Measurements from ENCODE around the gene MAP4.
"Not testable (repeated sequence)": the region's sequence is repeated elsewhere in the genome, so short reads cannot be mapped to it uniquely, and the experiment has no call there.

The MAP4 gene

DNA sequence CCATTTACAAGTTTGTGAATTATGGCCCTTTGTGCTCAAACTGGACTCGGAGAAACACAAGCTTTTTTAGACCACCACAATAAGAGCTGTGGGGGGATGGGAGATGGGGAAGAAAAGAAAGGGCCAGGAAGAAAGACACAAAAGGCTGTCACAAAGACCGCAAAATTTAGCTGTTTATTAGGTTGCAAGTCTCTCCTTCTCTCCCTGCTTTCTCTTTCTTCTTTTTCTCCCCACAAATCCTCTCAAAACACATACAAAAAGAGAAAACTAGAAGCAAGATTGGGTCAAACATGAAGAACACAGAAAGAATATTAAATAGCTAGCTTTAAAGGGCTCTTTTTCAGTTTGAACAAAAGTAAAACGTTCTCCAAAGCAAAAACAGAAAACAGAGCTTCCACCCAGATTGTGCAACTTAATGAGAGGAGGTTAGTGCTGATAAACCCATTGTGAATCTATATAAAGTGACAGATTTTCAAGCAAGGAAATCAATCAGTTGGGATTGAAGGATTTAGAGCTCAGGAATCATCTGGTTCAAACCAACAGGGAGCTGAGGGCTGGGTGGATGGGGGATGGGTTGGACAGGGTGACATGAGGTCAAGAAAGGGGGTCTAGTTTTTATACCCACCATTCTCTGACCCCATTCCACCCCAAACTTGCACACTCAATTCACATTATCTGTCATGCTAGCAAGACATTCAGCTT is 125.9 kb downstream of the MAP4 start:
- H3K9ac ChIP-seq (ENCODE audit: low read depth, low read length), result peak overlapping the region; percentile 73
- peaks cover 12% of the 10 kb centered on the region for H3K36me3 ChIP-seq (ENCODE audit: insufficient read depth, low read depth, low read length)
- no peaks in the 10 kb centered on the region for H3K9me3 ChIP-seq (ENCODE audit: insufficient read depth, low read depth, low read length)
- H3K27me3 ChIP-seq (ENCODE audit: insufficient read depth, low read length), result no peaks in the 10 kb centered on the region
- H3K4me3 ChIP-seq (ENCODE audit: low read length), result peak overlapping the region; percentile 34
- H3K27ac ChIP-seq (ENCODE audit: low read length), result peak overlapping the region; percentile 69
- peaks cover 42% of the 10 kb centered on the region; the same call in 1 of the 2 replicates for H3K4me1 ChIP-seq (ENCODE audit: insufficient read depth, low read length)

GRCh38 chr3:47888986-47889757 is 127.0 kb downstream of the MAP4 start:
- Histone ChIP-seq H3K4me3 (ENCODE audit: low read length) (no peak overlapping the region), H3K36me3 (ENCODE audit: insufficient read depth, low read depth, low read length) (peaks cover 19% of the 10 kb centered on the region), H3K9ac (ENCODE audit: low read depth, low read length) (peak overlapping the region; percentile 73; the same call in 1 of the 2 replicates), H3K9me3 (ENCODE audit: insufficient read depth, low read depth, low read length) (no peaks in the 10 kb centered on the region), H3K27me3 (ENCODE audit: insufficient read depth, low read length) (no peaks in the 10 kb centered on the region), H3K27ac (ENCODE audit: low read length) (peak overlapping the region; percentile 14), H3K4me1 (ENCODE audit: insufficient read depth, low read length) (peaks cover 42% of the 10 kb centered on the region; the same call in 1 of the 2 replicates)

GRCh38 chr3:47887991-47888390 is 128.2 kb downstream of the MAP4 start:
- not testable (repeated sequence) for H3K4me3 ChIP-seq (ENCODE audit: low read length); H3K27ac ChIP-seq (ENCODE audit: low read length); H3K9me3 ChIP-seq (ENCODE audit: insufficient read depth, low read depth, low read length); H3K27me3 ChIP-seq (ENCODE audit: insufficient read depth, low read length); H3K9ac ChIP-seq (ENCODE audit: low read depth, low read length)
- H3K4me1 ChIP-seq (ENCODE audit: insufficient read depth, low read length), result peaks cover 32% of the 10 kb centered on the region; the same call in 1 of the 2 replicates
- H3K36me3 ChIP-seq (ENCODE audit: insufficient read depth, low read depth, low read length), result peaks cover 19% of the 10 kb centered on the region

- H3K4me1 ChIP-seq (ENCODE audit: insufficient read depth, low read length), result peaks cover 8% of the 10 kb centered on the region; the same call in 1 of the 2 replicates
- H3K27ac ChIP-seq (ENCODE audit: low read length), result no peak overlapping the region
- H3K4me3 ChIP-seq (ENCODE audit: low read length), result no peak overlapping the region
- no peak overlapping the region for H3K9ac ChIP-seq (ENCODE audit: low read depth, low read length)
- H3K27me3 ChIP-seq (ENCODE audit: insufficient read depth, low read length), result no peaks in the 10 kb centered on the region
- H3K9me3 ChIP-seq (ENCODE audit: insufficient read depth, low read depth, low read length), result no peaks in the 10 kb centered on the region
- H3K36me3 ChIP-seq (ENCODE audit: insufficient read depth, low read depth, low read length), result peaks cover 25% of the 10 kb centered on the region
These were observed 131.0 kb downstream of the MAP4 start for GRCh38 chr3:47885168-47885567.

DNA sequence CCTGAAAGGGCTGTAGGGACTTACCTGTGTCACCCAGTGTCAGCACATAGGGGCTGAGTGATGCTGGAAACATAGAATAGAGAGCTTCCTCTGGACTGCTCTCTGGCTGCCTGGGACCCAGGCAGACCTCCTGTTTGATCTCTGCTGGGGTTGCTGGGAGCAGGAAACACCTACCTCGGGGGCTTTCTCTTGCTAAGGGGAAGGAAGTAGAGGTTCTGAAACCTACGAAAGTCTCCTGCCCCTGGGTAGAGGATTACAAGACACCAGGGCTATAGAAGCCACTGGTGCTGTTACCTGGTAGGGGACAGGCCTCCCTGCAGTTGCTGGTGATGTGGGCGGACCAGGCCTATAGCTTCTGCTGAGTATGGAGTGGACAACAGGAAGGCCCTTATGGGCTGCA is 131.6 kb downstream of the MAP4 start:
- no peaks in the 10 kb centered on the region for H3K27me3 ChIP-seq (ENCODE audit: insufficient read depth, low read length)
- peaks cover 4% of the 10 kb centered on the region; the same call in 1 of the 2 replicates for H3K4me1 ChIP-seq (ENCODE audit: insufficient read depth, low read length)
- H3K36me3 ChIP-seq (ENCODE audit: insufficient read depth, low read depth, low read length), result peaks cover 24% of the 10 kb centered on the region
- no peak overlapping the region for H3K4me3 ChIP-seq (ENCODE audit: low read length)
- no peak overlapping the region for H3K9ac ChIP-seq (ENCODE audit: low read depth, low read length)
- H3K9me3 ChIP-seq (ENCODE audit: insufficient read depth, low read depth, low read length), result no peaks in the 10 kb centered on the region
- no peak overlapping the region for H3K27ac ChIP-seq (ENCODE audit: low read length)

DNA sequence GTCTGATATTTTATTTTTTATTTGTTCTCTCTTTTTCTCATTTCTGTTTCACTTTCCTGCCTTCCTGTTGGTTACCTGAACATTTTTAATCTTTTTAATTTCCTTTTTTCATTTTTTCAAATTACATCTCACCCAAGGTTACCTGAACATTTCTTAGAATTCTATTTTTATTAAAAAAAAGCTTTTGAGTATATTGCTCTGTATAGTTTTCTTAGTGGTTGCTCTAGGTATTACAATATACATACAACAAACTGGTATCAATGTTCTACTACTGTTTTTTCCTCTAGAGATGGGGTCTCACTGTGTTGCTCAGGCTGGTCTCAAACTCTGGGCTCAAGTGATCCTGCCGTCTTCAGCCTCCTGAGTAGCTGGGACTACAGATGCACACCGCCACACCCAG is 133.9 kb downstream of the MAP4 start:
- Histone ChIP-seq H3K4me1 (ENCODE audit: insufficient read depth, low read length) (no peaks in the 10 kb centered on the region), H3K36me3 (ENCODE audit: insufficient read depth, low read depth, low read length) (peaks cover 13% of the 10 kb centered on the region; the same call in 1 of the 2 replicates), H3K4me3 (ENCODE audit: low read length) (no peak overlapping the region), H3K27me3 (ENCODE audit: insufficient read depth, low read length) (no peaks in the 10 kb centered on the region), H3K27ac (ENCODE audit: low read length) (no peak overlapping the region), H3K9ac (ENCODE audit: low read depth, low read length) (no peak overlapping the region), H3K9me3 (ENCODE audit: insufficient read depth, low read depth, low read length) (no peaks in the 10 kb centered on the region)

DNA sequence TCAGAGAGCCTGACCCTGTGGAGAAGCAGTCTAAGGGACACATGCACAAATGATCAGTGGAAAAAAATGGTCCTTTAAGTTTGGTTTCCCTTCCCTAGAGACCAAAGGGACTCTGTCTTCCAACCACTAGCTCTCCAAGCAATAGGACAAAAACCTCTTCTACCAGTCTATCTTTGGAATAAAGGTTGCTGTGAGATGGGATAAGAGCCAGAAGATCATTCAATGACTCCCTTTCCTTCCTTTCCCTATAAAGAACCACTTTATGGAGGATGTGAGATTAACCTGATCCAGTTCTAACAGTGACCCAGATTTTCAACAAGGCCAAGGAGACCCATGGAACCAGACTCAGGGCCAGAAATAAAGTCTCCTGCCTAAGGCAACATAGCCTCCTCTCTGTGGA is 138.5 kb downstream of the MAP4 start:
- Histone ChIP-seq H3K36me3 (ENCODE audit: insufficient read depth, low read depth, low read length) (peaks cover 35% of the 10 kb centered on the region), H3K4me1 (ENCODE audit: insufficient read depth, low read length) (no peaks in the 10 kb centered on the region; the same call in 1 of the 2 replicates), H3K27me3 (ENCODE audit: insufficient read depth, low read length) (no peaks in the 10 kb centered on the region), H3K4me3 (ENCODE audit: low read length) (no peak overlapping the region), H3K9me3 (ENCODE audit: insufficient read depth, low read depth, low read length) (no peaks in the 10 kb centered on the region), H3K9ac (ENCODE audit: low read depth, low read length) (no peak overlapping the region), H3K27ac (ENCODE audit: low read length) (no peak overlapping the region)

DNA sequence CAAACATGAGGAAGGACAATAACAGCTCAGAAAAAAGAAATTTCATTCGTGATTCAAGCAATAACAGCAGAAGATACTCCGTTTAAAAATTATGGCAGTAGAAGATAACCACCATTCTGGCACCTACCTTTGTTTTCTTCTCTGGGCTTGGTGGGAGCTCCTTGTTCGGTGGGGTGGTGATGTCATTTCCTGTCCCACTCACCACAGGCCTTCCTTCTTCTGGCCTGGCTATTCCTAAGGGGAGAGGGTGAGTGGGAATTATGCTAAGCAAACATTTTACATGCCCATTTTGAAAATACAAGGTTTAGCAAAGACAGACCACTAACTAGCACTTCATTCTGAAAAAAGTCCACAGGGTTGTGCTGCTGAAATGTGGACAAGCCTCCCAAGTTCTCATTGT is 138.9 kb downstream of the MAP4 start:
- Histone ChIP-seq H3K4me3 (ENCODE audit: low read length) (no peak overlapping the region), H3K9ac (ENCODE audit: low read depth, low read length) (no peak overlapping the region), H3K36me3 (ENCODE audit: insufficient read depth, low read depth, low read length) (peaks cover 39% of the 10 kb centered on the region), H3K27me3 (ENCODE audit: insufficient read depth, low read length) (no peaks in the 10 kb centered on the region), H3K27ac (ENCODE audit: low read length) (no peak overlapping the region), H3K9me3 (ENCODE audit: insufficient read depth, low read depth, low read length) (no peaks in the 10 kb centered on the region), H3K4me1 (ENCODE audit: insufficient read depth, low read length) (no peaks in the 10 kb centered on the region; the same call in 1 of the 2 replicates)

DNA sequence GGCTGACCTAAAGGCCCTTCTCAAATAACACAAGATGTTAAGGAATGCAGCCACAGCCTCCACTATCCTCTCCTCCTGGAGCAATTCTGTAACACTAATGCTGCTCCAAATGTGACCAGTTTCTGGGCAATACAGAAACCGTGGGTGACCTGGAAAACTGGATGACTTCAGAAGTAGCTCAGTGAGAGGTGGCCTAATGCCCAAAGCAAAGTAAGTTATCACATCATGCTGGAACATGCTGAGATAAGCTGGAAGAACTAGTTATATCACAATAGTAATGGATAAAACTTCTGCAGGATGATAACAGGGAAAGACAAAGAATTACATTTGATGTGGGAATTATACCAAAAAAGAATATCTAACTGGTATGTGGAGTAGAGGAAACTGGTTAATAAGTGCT is 141.3 kb downstream of the MAP4 start:
- no peaks in the 10 kb centered on the region; the same call in 1 of the 2 replicates for H3K4me1 ChIP-seq (ENCODE audit: insufficient read depth, low read length)
- H3K9ac ChIP-seq (ENCODE audit: low read depth, low read length), result no peak overlapping the region
- H3K36me3 ChIP-seq (ENCODE audit: insufficient read depth, low read depth, low read length), result peaks cover 55% of the 10 kb centered on the region
- no peak overlapping the region for H3K27ac ChIP-seq (ENCODE audit: low read length)
- H3K9me3 ChIP-seq (ENCODE audit: insufficient read depth, low read depth, low read length), result no peaks in the 10 kb centered on the region
- no peak overlapping the region for H3K4me3 ChIP-seq (ENCODE audit: low read length)
- H3K27me3 ChIP-seq (ENCODE audit: insufficient read depth, low read length), result no peaks in the 10 kb centered on the region

GRCh38 chr3:47874438-47874837 is 141.8 kb downstream of the MAP4 start:
- no peaks in the 10 kb centered on the region for H3K9me3 ChIP-seq (ENCODE audit: insufficient read depth, low read depth, low read length)
- H3K27ac ChIP-seq (ENCODE audit: low read length), result no peak overlapping the region
- H3K4me3 ChIP-seq (ENCODE audit: low read length), result no peak overlapping the region
- no peak overlapping the region for H3K9ac ChIP-seq (ENCODE audit: low read depth, low read length)
- no peaks in the 10 kb centered on the region for H3K27me3 ChIP-seq (ENCODE audit: insufficient read depth, low read length)
- H3K36me3 ChIP-seq (ENCODE audit: insufficient read depth, low read depth, low read length), result peaks cover 59% of the 10 kb centered on the region
- no peaks in the 10 kb centered on the region; the same call in 1 of the 2 replicates for H3K4me1 ChIP-seq (ENCODE audit: insufficient read depth, low read length)

- Histone ChIP-seq H3K27me3 (ENCODE audit: insufficient read depth, low read length) (no peaks in the 10 kb centered on the region), H3K36me3 (ENCODE audit: insufficient read depth, low read depth, low read length) (peaks cover 75% of the 10 kb centered on the region), H3K4me3 (ENCODE audit: low read length) (no peak overlapping the region)
These were observed 143.3 kb downstream of the MAP4 start for GRCh38 chr3:47872916-47873315.

GRCh38 chr3:47871389-47871788 is 144.8 kb downstream of the MAP4 start:
- Histone ChIP-seq H3K4me1 (ENCODE audit: insufficient read depth, low read length) (no peaks in the 10 kb centered on the region; the same call in 1 of the 2 replicates), H3K9ac (ENCODE audit: low read depth, low read length) (no peak overlapping the region), H3K27ac (ENCODE audit: low read length) (no peak overlapping the region), H3K27me3 (ENCODE audit: insufficient read depth, low read length) (no peaks in the 10 kb centered on the region), H3K36me3 (ENCODE audit: insufficient read depth, low read depth, low read length) (peaks cover 84% of the 10 kb centered on the region), H3K4me3 (ENCODE audit: low read length) (no peak overlapping the region), H3K9me3 (ENCODE audit: insufficient read depth, low read depth, low read length) (no peaks in the 10 kb centered on the region)

More at GRCh38 chr3:47872916-47873315, 143.3 kb downstream of the MAP4 start:
- no peaks in the 10 kb centered on the region for H3K9me3 ChIP-seq (ENCODE audit: insufficient read depth, low read depth, low read length)
- H3K9ac ChIP-seq (ENCODE audit: low read depth, low read length), result no peak overlapping the region
- no peak overlapping the region for H3K27ac ChIP-seq (ENCODE audit: low read length)
- no peaks in the 10 kb centered on the region; the same call in 1 of the 2 replicates for H3K4me1 ChIP-seq (ENCODE audit: insufficient read depth, low read length)
